ENCODE data around the gene IPO8.

DNA sequence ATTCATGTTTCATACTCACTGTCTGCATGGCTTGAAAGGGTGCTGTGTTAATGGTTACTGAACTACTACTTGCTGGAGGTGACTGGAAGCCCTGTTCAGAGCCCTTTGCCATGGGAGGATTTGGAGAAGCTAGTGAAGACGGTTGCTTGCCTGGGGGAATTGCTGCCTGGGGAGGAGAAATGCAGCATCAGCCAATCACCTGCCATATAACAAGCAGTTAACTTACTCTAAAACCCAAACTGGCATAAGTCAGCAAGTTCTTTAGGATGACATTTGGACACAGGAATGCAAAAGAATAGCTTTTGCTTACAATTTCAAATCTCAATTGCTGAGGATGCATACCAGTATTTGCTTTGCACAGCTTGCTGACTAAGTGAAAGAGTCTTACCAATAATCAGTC is 23.4 kb upstream of the IPO8 start:
- TF ChIP-seq, protein P1, sequence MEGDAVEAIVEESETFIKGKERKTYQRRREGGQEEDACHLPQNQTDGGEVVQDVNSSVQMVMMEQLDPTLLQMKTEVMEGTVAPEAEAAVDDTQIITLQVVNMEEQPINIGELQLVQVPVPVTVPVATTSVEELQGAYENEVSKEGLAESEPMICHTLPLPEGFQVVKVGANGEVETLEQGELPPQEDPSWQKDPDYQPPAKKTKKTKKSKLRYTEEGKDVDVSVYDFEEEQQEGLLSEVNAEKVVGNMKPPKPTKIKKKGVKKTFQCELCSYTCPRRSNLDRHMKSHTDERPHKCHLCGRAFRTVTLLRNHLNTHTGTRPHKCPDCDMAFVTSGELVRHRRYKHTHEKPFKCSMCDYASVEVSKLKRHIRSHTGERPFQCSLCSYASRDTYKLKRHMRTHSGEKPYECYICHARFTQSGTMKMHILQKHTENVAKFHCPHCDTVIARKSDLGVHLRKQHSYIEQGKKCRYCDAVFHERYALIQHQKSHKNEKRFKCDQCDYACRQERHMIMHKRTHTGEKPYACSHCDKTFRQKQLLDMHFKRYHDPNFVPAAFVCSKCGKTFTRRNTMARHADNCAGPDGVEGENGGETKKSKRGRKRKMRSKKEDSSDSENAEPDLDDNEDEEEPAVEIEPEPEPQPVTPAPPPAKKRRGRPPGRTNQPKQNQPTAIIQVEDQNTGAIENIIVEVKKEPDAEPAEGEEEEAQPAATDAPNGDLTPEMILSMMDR (IDR thresholded peaks at IDR 0.05) = no peak
- TF ChIP-seq POLR2A (IDR thresholded peaks at IDR 0.05) = no peak
